NT2/D1 (cell line): ENCODE data around the gene L3MBTL3.

Source experiments
- SUZ12 ChIP-seq: IDR thresholded peaks from 2 replicates; pipeline ENCODE4 v1.6.1; 2011; ENCODE audit not compliant: insufficient read length, insufficient read depth; ENCODE audit errors: extremely low read depth
- YY1 ChIP-seq: IDR thresholded peaks from 2 replicates; pipeline ENCODE4 v1.6.1; 2011; ENCODE audit not compliant: insufficient read length, insufficient read depth

GRCh38 chr6:130152908-130153510 is 134.6 kb downstream of the L3MBTL3 start:
- TF ChIP-seq YY1, result no peak
- TF ChIP-seq SUZ12, result no peak
